Tibial nerve (tissue), 3 donors: ENCODE results near the gene AGK.

Experiments
- CTCF ChIP-seq, 5 experiments: fragments of 200-600 bp in 3 of 5; fragments of 450-650 bp in 2 of 5; sonication (generic) in 3 of 5; IDR thresholded peaks; one replicate each; pipeline ENCODE4 v1.5.1; 2016 to 2019; ENCODE audit warnings: antibody characterized with exemption in 5 of 5, mild to moderate bottlenecking in 3 of 5, moderate library complexity in 2 of 5
- POLR2A ChIP-seq, 2 donors: fragments of 450-650 bp; IDR thresholded peaks; one replicate each; pipeline ENCODE4 v1.6.1; 2017; ENCODE audit warnings: antibody characterized with exemption in 2 of 2, mild to moderate bottlenecking in 2 of 2, moderate library complexity in 2 of 2

- no peak for TF ChIP-seq CTCF (IDR thresholded peaks at IDR 0.05)
- TF ChIP-seq POLR2A (IDR thresholded peaks at IDR 0.05): no peak
Measured at GRCh38 chr7:141691961-141692360, 140.8 kb downstream of the AGK start.
